ENCODE data around the gene MCF2L2. TPM values are rescaled to one million over a fixed set of nuclear protein-coding genes. Genes with fewer than 3 reads are reported as not detected.

Gene MCF2L2
- polyA plus RNA-seq, 1 donor from 2014 or later, result 9.3 TPM

- TF ChIP-seq EZH2 (IDR thresholded peaks at IDR 0.05; ENCODE audit: borderline replicate concordance, insufficient read depth, low read length, poor library complexity, severe bottlenecking) (no peak), TAF1 (IDR thresholded peaks at IDR 0.05; ENCODE audit: low read depth) (no peak)
- no peaks in the 10 kb centered on the region for H3K9me2 ChIP-seq (ENCODE audit: insufficient read depth, low read length)
- no peak overlapping the region for H2AFZ ChIP-seq (ENCODE audit: low read depth, low read length)
- H3K36me3 ChIP-seq (ENCODE audit: insufficient read depth, low read length), result peaks cover 6% of the 10 kb centered on the region
- H3K4me2 ChIP-seq (ENCODE audit: low read length), result no peak overlapping the region
- H3K27ac ChIP-seq (ENCODE audit: low read length), result no peak overlapping the region
- H3K27me3 ChIP-seq (ENCODE audit: insufficient read depth, low read depth, low read length), result no peaks in the 10 kb centered on the region
- no peak overlapping the region for H3K9ac ChIP-seq (ENCODE audit: low read length)
- H3K79me2 ChIP-seq (replicated peaks; ENCODE audit: insufficient read depth, low read length), result no peaks in the 10 kb centered on the region
- H3F3A ChIP-seq (ENCODE audit: insufficient read depth, low read length, poor library complexity, severe bottlenecking), result no peaks in the 10 kb centered on the region
- no peak overlapping the region for H3K4me3 ChIP-seq (ENCODE audit: low read length)
- no peaks in the 10 kb centered on the region for H3K9me3 ChIP-seq (ENCODE audit: low read length)
- no peaks in the 10 kb centered on the region for H4K20me1 ChIP-seq (ENCODE audit: insufficient read depth)
Observed at GRCh38 chr3:183310936-183311335, 117.5 kb downstream of the MCF2L2 start.

GRCh38 chr3:183309276-183309675 is 119.1 kb downstream of the MCF2L2 start:
- Histone ChIP-seq H3K79me2 (replicated peaks; ENCODE audit: insufficient read depth, low read length) (no peaks in the 10 kb centered on the region), H3K9me2 (ENCODE audit: insufficient read depth, low read length) (no peaks in the 10 kb centered on the region), H3K27me3 (ENCODE audit: insufficient read depth, low read depth, low read length) (no peaks in the 10 kb centered on the region), H3K36me3 (ENCODE audit: insufficient read depth, low read length) (peaks cover 6% of the 10 kb centered on the region), H4K20me1 (ENCODE audit: insufficient read depth) (no peaks in the 10 kb centered on the region), H3K4me2 (ENCODE audit: low read length) (no peak overlapping the region), H3F3A (ENCODE audit: insufficient read depth, low read length, poor library complexity, severe bottlenecking) (no peaks in the 10 kb centered on the region), H3K4me3 (ENCODE audit: low read length) (no peak overlapping the region), H3K9me3 (ENCODE audit: low read length) (no peaks in the 10 kb centered on the region), H3K9ac (ENCODE audit: low read length) (no peak overlapping the region), H2AFZ (ENCODE audit: low read depth, low read length) (no peak overlapping the region), H3K27ac (ENCODE audit: low read length) (no peak overlapping the region)
- no peak for TF ChIP-seq CTCF (IDR thresholded peaks at IDR 0.05; ENCODE audit: poor library complexity, severe bottlenecking)
- TF ChIP-seq MXI1 (conservative IDR thresholded peaks at IDR 0.05; ENCODE audit: poor library complexity, severe bottlenecking), result no peak
- no peak for TF ChIP-seq TAF1 (IDR thresholded peaks at IDR 0.05; ENCODE audit: low read depth)
- TF ChIP-seq EZH2 (IDR thresholded peaks at IDR 0.05; ENCODE audit: borderline replicate concordance, insufficient read depth, low read length, poor library complexity, severe bottlenecking), result no peak
- TF ChIP-seq RAD21 (conservative IDR thresholded peaks at IDR 0.05), result no peak
- no peak for TF ChIP-seq SMC3 (conservative IDR thresholded peaks at IDR 0.05; ENCODE audit: poor library complexity)

GRCh38 chr3:183308751-183309150 is 119.7 kb downstream of the MCF2L2 start:
- TF ChIP-seq RAD21 (conservative IDR thresholded peaks at IDR 0.05) (no peak), SMC3 (conservative IDR thresholded peaks at IDR 0.05; ENCODE audit: poor library complexity) (no peak), MXI1 (conservative IDR thresholded peaks at IDR 0.05; ENCODE audit: poor library complexity, severe bottlenecking) (no peak), POLR2AphosphoS5 (IDR thresholded peaks at IDR 0.05) (no peak), CTCF (IDR thresholded peaks at IDR 0.05; ENCODE audit: poor library complexity, severe bottlenecking) (no peak), REST (IDR thresholded peaks at IDR 0.05; ENCODE audit: borderline replicate concordance) (no peak), TAF1 (IDR thresholded peaks at IDR 0.05; ENCODE audit: low read depth) (no peak)
- H3K27me3 ChIP-seq (ENCODE audit: insufficient read depth, low read depth, low read length), result no peaks in the 10 kb centered on the region
- H3F3A ChIP-seq (ENCODE audit: insufficient read depth, low read length, poor library complexity, severe bottlenecking), result no peaks in the 10 kb centered on the region

More at GRCh38 chr3:183308751-183309150, 119.7 kb downstream of the MCF2L2 start:
- H3K9ac ChIP-seq (ENCODE audit: low read length), result no peak overlapping the region
- no peak overlapping the region for H3K4me3 ChIP-seq (ENCODE audit: low read length)
- no peak overlapping the region for H3K4me2 ChIP-seq (ENCODE audit: low read length)
- no peaks in the 10 kb centered on the region for H4K20me1 ChIP-seq (ENCODE audit: insufficient read depth)
- H3K9me2 ChIP-seq (ENCODE audit: insufficient read depth, low read length), result no peaks in the 10 kb centered on the region
- no peaks in the 10 kb centered on the region for H3K79me2 ChIP-seq (replicated peaks; ENCODE audit: insufficient read depth, low read length)
- no peaks in the 10 kb centered on the region for H3K9me3 ChIP-seq (ENCODE audit: low read length)
- H3K27ac ChIP-seq (ENCODE audit: low read length), result no peak overlapping the region
- peaks cover 6% of the 10 kb centered on the region for H3K36me3 ChIP-seq (ENCODE audit: insufficient read depth, low read length)
- H2AFZ ChIP-seq (ENCODE audit: low read depth, low read length), result no peak overlapping the region
